SK-N-MC (cell line): ENCODE measurements around the gene PPTC7.
"Not testable (repeated sequence)": the region's sequence is repeated elsewhere in the genome, so short reads cannot be mapped to it uniquely, and the experiment has no call there.

Experiments used
- DNase-seq: peaks from one replicate; pipeline ENCODE4 v3.0.0-alpha.2; 2011; ENCODE audit warnings: low read depth, low spot score
- H3K27ac ChIP-seq: fragments of 200-600 bp; sonication (generic); 2 replicates; pipeline ENCODE4 v1.5.1; 2016; ENCODE audit warnings: mixed run types
- H3K36me3 ChIP-seq: fragments of 200-600 bp; sonication (generic); 2 replicates; pipeline ENCODE4 v1.6.1; 2017; ENCODE audit warnings: antibody characterized with exemption, low read length, mixed read lengths; ENCODE audit not compliant: insufficient read depth
- H3K4me3 ChIP-seq: fragments of 200-600 bp; sonication (generic); 2 replicates; pipeline ENCODE4 v1.5.1; 2016
- H3K9ac ChIP-seq: fragments of 200-600 bp; sonication (generic); 2 replicates; pipeline ENCODE4 v1.8.0; 2017; ENCODE audit warnings: mixed run types, mixed read lengths; ENCODE audit not compliant: insufficient read length
- H3K9me3 ChIP-seq: fragments of 200-600 bp; sonication (generic); 2 replicates; pipeline ENCODE4 v1.6.1; 2017; ENCODE audit warnings: low read depth, mild to moderate bottlenecking, antibody characterized with exemption, low read length, moderate library complexity, mixed read lengths
- EZH2 ChIP-seq: fragments of 200-600 bp; sonication (generic); IDR thresholded peaks from one replicate; pipeline ENCODE4 v1.6.1; 2017; ENCODE audit warnings: antibody characterized with exemption
- FOXP2 ChIP-seq: optimal IDR thresholded peaks from 2 replicates; pipeline ENCODE3; 2011; ENCODE audit warnings: mild to moderate bottlenecking, moderate library complexity; ENCODE audit not compliant: insufficient read depth; ENCODE audit errors: extremely low read length, control extremely low read depth
- POLR2AphosphoS5 ChIP-seq: IDR thresholded peaks from 2 replicates; pipeline ENCODE4 v1.6.1; 2012; ENCODE audit warnings: mild to moderate bottlenecking, low read depth, low read length, borderline replicate concordance

Gene PPTC7

DNA sequence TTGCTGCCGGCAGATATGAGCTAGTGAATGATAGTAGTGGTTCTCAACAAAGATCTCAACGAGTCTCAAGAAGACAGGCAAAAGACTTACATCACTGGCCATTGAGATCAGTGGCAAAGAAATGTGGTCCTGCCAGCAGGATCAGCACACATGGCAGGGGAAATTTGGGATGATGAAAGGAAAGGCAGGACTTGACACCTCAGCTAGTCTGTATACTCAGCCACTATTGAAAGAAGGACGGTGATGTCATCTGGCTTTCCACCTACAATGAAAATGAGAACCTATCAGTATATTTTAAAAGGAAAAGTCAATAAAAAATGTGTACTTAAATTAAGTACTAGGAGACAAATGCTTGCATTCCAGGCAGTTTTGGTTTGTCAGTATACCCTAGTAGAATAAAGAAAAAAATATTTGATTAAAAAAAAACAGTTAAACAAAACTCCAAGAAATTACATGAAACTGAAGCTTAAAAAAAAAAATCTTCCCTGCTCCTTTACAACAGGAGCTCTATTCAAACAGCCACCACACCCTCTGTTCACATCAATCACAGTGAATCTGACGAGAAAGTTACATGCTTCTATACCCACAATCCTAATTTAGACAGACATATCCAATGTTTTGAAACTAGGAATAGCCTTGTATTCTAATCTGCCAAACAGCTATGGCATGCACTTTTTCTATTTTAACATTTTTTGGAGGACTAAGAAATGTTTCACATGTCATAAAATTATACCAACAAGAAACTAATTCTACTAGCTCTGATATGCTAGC is 46.1 kb downstream of the PPTC7 start:
- H3K27ac ChIP-seq: no peak overlapping the region
- TF ChIP-seq FOXP2 (no peak), EZH2 (no peak), POLR2AphosphoS5 (no peak)
- no peaks in the 10 kb centered on the region for H3K9me3 ChIP-seq
- no peak for DNase-seq
- H3K4me3 ChIP-seq: no peak overlapping the region
- H3K9ac ChIP-seq: no peak overlapping the region
- peaks cover 36% of the 10 kb centered on the region for H3K36me3 ChIP-seq

DNA sequence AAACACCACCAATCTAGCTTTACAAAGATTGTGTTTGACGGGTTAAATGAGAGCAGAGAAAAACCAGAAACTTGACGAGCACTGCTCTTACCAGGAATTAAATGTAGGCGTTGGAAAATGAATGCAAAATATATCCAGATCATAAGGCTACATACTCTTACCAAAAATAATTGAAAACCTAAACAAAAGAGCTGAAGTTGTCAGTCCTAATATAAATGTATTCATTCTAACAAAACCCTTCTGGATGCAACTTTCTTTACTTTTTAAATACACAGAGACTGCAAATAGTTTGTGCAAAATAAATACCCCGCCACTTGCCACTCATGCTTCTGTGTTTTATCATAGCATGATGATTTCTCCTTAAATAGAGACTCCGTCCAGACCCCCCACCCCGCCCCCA is 48.3 kb downstream of the PPTC7 start:
- H3K4me3 ChIP-seq: no peak overlapping the region
- no peak overlapping the region for H3K27ac ChIP-seq
- H3K9me3 ChIP-seq: no peaks in the 10 kb centered on the region
- TF ChIP-seq POLR2AphosphoS5 (no peak), FOXP2 (no peak), EZH2 (no peak)
- H3K36me3 ChIP-seq: peaks cover 33% of the 10 kb centered on the region
- H3K9ac ChIP-seq: no peak overlapping the region
- DNase-seq: no peak

DNA sequence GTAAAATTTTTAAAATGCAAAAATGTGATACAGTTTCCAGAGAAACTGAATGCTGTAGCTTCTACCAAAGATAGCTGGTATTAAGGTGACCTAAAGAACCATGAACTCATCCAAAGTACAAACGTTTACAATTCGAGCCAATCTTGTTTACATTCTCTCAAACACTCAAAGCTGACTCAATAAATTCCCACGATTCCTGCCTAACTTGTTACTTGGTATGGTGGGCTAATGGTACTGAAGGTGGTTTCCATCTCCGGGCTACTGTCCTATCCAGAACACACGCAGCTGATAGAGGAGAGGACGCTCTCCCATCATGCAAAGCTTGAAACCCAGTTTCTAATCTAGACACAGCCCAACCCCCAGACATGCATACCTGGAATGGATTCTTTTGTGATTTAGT is 49.5 kb downstream of the PPTC7 start:
- Histone ChIP-seq H3K9ac (no peak overlapping the region), H3K4me3 (no peak overlapping the region), H3K27ac (no peak overlapping the region), H3K9me3 (no peaks in the 10 kb centered on the region), H3K36me3 (peaks cover 27% of the 10 kb centered on the region)
- DNase-seq: no peak
- TF ChIP-seq FOXP2 (no peak), POLR2AphosphoS5 (no peak), EZH2 (no peak)

DNA sequence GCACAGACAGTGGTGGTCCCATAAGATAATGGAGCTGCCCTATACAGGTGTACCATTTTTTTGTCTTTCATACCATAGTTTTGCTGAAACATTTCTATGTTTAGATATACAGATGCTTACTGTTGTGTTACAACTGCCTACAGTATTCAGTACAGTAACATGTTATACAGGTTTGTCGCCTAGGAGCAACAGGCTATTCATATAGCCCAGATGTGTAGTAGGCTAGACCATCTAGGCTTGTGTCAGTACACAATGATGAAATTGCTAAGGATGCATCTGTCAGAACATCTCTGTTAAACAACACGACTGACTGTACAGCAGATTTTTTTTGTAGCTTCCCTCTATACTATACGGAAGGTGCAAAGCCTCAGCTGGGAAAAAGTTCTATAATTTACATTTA is 50.5 kb downstream of the PPTC7 start:
- no peak overlapping the region for H3K9ac ChIP-seq
- TF ChIP-seq FOXP2: no peak
- no peak for TF ChIP-seq EZH2
- TF ChIP-seq POLR2AphosphoS5: no peak
- peaks cover 17% of the 10 kb centered on the region for H3K36me3 ChIP-seq
- no peak overlapping the region for H3K4me3 ChIP-seq
- H3K9me3 ChIP-seq: no peaks in the 10 kb centered on the region
- H3K27ac ChIP-seq: no peak overlapping the region
- DNase-seq: no peak

DNA sequence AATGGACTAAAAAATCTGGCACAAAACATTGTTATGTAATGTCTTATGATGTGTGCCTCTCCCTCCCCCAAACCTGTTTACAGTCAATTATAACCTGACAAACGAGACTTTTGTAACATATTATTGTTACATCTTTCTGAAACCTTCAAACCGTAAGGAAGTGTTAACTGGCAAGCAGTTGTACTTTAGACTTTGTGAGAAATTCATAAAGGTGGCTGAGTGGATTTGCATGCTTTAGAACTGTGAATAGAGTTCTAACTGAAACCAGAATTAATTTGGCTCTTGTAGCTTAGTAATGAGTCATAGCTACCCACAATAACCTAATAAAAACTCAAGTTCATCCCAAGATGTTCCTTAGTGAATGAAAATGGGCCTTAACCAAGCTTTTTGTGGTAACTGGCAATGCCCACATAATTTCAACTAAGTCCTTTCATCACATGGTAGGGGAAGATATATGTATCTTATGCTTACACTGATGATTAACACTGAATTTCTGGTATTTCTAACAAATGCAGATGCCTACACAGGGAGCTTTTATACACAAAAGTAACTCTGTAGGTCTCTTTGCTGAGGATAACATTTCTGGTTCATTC is 51.3 kb downstream of the PPTC7 start:
- Histone ChIP-seq H3K4me3 (no peak overlapping the region), H3K27ac (no peak overlapping the region), H3K9ac (no peak overlapping the region), H3K9me3 (no peaks in the 10 kb centered on the region), H3K36me3 (peaks cover 11% of the 10 kb centered on the region)
- no peak for TF ChIP-seq EZH2
- TF ChIP-seq FOXP2: no peak
- no peak for TF ChIP-seq POLR2AphosphoS5
- DNase-seq: no peak

DNA sequence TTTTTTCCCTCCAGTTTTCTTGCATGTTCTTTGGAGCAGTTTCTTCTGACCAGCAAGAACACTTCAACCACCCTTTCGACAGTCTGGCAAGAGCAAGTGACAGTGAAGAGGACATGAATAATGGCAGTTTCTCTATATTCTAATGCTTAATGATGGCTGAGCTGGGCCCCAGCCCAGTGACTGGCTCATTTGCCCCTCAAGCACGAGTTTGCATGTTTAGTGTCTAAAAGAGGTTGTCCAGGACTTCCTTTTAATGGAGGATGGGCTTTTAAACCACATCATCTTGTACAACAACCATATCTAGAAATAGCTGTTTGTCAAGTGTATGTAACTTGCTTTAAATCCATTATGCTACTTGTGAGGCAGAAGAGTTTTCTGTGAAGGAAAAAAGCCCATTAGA is 52.6 kb downstream of the PPTC7 start:
- TF ChIP-seq EZH2 (no peak), FOXP2 (no peak), POLR2AphosphoS5 (no peak)
- Histone ChIP-seq H3K9ac (no peak overlapping the region), H3K4me3 (no peak overlapping the region), H3K9me3 (no peaks in the 10 kb centered on the region), H3K27ac (no peak overlapping the region), H3K36me3 (no peaks in the 10 kb centered on the region; the same call in 1 of the 2 replicates)
- DNase-seq: no peak

DNA sequence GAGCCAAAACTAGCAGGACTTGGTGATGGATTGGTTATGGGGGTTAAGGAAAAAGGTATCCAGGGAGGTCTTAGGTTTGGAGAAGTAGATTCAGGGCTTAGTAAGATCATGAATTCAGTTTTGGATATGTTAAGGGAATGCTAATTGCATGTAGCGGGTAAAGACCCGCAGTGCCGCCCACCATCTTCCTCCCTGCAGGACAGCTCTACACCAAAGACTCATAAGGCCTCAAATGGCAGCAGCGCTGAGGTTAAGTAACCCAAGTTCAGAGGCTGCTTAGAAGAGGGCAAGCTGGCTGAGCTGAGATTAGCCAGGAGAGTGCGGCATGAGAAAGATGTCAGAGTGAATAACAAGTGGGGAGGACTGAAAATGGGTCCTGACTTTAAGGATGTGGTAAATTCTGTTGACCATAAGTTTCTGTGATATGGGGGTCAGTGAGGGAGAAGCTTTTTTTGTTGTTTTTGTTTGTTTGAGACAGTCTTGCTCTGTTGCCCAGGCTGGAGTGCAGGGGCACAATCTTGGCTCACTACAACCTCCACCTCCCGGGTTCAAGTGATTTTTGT is 54.8 kb downstream of the PPTC7 start:
- Histone ChIP-seq H3K9ac (no peak overlapping the region), H3K4me3 (no peak overlapping the region), H3K36me3 (no peaks in the 10 kb centered on the region), H3K9me3 (no peaks in the 10 kb centered on the region), H3K27ac (no peak overlapping the region)
- no peak for TF ChIP-seq POLR2AphosphoS5
- no peak for TF ChIP-seq FOXP2
- TF ChIP-seq EZH2: no peak
- no peak for DNase-seq

DNA sequence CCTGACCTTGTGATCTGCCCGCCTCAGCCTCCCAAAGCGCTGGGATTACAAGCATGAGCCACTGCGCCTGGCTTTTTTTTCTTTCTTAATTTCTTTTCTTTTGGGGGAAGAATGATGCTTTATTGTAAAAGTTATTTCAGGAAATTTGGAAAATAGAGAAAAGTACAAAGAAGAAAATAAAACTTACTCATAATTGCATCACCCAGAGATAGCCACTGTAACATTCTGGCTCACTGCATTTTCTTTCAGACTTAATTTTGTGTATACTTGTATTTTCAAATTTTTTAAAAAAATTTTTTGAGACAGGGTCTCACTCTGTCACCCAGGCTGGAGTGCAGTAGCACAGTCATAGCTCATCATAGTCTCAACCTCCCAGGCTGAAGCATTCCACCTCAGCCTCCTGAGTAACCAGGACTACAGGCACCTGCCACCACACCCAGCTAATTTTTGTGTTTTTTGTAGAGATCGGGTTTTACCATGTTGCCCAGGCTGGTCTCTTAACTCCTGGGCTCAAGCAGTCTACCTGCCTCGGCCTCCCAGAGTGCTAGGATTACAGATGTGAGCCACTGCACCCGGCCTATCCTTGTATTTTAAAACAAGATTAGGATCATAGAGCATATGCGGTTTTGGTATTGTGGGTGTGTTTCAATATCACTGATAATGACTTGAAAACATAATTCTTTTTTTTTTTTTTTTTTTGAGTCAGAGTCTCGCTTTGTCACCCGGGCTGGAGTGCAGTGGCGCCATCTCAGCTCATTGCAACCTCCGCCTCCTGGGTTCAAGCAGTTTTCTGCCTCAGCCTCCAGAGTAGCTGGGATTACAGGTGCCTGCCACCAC is 62.0 kb downstream of the PPTC7 start:
- H3K36me3 ChIP-seq, H3K9me3 ChIP-seq, H3K9ac ChIP-seq, DNase-seq, H3K27ac ChIP-seq, H3K4me3 ChIP-seq: not testable (repeated sequence)

DNA sequence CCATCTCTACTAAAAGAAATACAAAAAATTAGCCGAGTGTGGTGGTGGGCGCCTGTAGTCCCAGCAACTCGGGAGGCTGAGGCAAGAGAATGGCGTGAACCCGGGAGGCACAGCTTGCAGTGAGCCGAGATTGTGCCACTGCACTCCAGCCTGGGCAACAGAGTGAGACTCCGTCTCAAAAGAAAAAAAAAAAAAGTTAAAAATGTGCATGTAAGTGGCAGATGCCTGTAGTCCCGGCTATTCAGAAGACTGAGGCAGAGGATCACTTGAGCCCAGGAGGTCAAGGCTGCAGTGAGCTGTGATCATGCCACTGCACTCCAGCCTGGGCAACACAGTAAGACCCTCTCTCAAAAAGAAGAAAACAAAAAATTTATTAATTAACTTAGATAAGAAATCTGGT is 65.1 kb downstream of the PPTC7 start:
- H3K4me3 ChIP-seq, DNase-seq, H3K36me3 ChIP-seq, H3K9me3 ChIP-seq, H3K9ac ChIP-seq, H3K27ac ChIP-seq: not testable (repeated sequence)
